ENCODE results near the gene CAPN7. TPM values are rescaled to one million over a fixed set of nuclear protein-coding genes. Genes with fewer than 3 reads are reported as not detected.

Gene CAPN7
- total RNA-seq, 2 experiments from 2014 or later: 25.0 to 27.0 TPM

GRCh38 chr3:15287565-15288330, 81.7 kb downstream of the CAPN7 start:
- peaks cover 59% of the 10 kb centered on the region for H3K4me1 Mint-ChIP-seq
- ChIA-PET POLR2A (no interaction called here), CTCF (interaction anchor here (1.0 to 2.6 kb wide), 6 partner anchors 10 to 92 kb away, joined by 3 to 8 read pairs (median 5); partner anchors contain the start of gene SH3BP5)
- H3K4me3 Mint-ChIP-seq: no peak overlapping the region
- H3K27me3 Mint-ChIP-seq: no peaks in the 10 kb centered on the region
- H3K36me3 Mint-ChIP-seq (ENCODE audit: low read depth): peaks cover 36% of the 10 kb centered on the region
- no peak for DNase-seq
- H3K9me3 Mint-ChIP-seq: peaks cover 6% of the 10 kb centered on the region
- H3K27ac Mint-ChIP-seq: no peak overlapping the region

GRCh38 chr3:15288331-15289035, 82.4 kb downstream of the CAPN7 start:
- ChIA-PET CTCF (interaction anchor here (0.6 to 2.6 kb wide), 5 partner anchors 9 to 91 kb away, joined by 3 to 8 read pairs (median 3); partner anchors contain the start of gene SH3BP5), POLR2A (no interaction called here)
- Mint-ChIP-seq H3K4me1 (peaks cover 66% of the 10 kb centered on the region), H3K27me3 (no peaks in the 10 kb centered on the region), H3K9me3 (peaks cover 6% of the 10 kb centered on the region), H3K27ac (no peak overlapping the region), H3K36me3 (ENCODE audit: low read depth) (peaks cover 41% of the 10 kb centered on the region), H3K4me3 (no peak overlapping the region)
- no peak for DNase-seq

GRCh38 chr3:15289661-15290060, 83.6 kb downstream of the CAPN7 start:
- peak overlapping the region; percentile 29 for H3K4me3 Mint-ChIP-seq
- peaks cover 48% of the 10 kb centered on the region for H3K36me3 Mint-ChIP-seq (ENCODE audit: low read depth)
- H3K9me3 Mint-ChIP-seq: peaks cover 6% of the 10 kb centered on the region
- H3K27me3 Mint-ChIP-seq: no peaks in the 10 kb centered on the region
- CTCF ChIA-PET: interaction anchor here (0.6 to 2.6 kb wide), 6 partner anchors 9 to 99 kb away, joined by 3 to 8 read pairs (median 6); no protein-coding TSS in a partner anchor
- POLR2A ChIA-PET: no interaction called here
- peak overlapping the region; percentile 77 for H3K27ac Mint-ChIP-seq
- no peak for DNase-seq
- peaks cover 66% of the 10 kb centered on the region for H3K4me1 Mint-ChIP-seq

- DNase-seq: no peak
- Mint-ChIP-seq H3K27me3 (no peaks in the 10 kb centered on the region), H3K4me3 (no peak overlapping the region), H3K9me3 (peaks cover 4% of the 10 kb centered on the region), H3K4me1 (peaks cover 76% of the 10 kb centered on the region), H3K27ac (peak overlapping the region; percentile 90), H3K36me3 (ENCODE audit: low read depth) (peaks cover 55% of the 10 kb centered on the region)
- POLR2A ChIA-PET: interaction anchor here (1.7 kb wide), 1 partner anchor 20 kb away, joined by 5 read pairs; no protein-coding TSS in a partner anchor
- CTCF ChIA-PET: interaction anchor here (0.8 to 2.6 kb wide), 7 partner anchors 9 to 39 kb away, joined by 3 to 9 read pairs (median 8); no protein-coding TSS in a partner anchor
These were observed 84.7 kb downstream of the CAPN7 start for GRCh38 chr3:15290736-15291135.

GRCh38 chr3:15291589-15292541, 85.8 kb downstream of the CAPN7 start:
- peaks cover 48% of the 10 kb centered on the region for H3K36me3 Mint-ChIP-seq (ENCODE audit: low read depth)
- H3K27me3 Mint-ChIP-seq: no peaks in the 10 kb centered on the region
- ChIA-PET POLR2A (interaction anchor here (1.7 kb wide), 1 partner anchor 19 kb away, joined by 5 read pairs; no protein-coding TSS in a partner anchor), CTCF (interaction anchor here (0.8 to 1.6 kb wide), 6 partner anchors 8 to 24 kb away, joined by 3 to 9 read pairs (median 4); no protein-coding TSS in a partner anchor)
- H3K9me3 Mint-ChIP-seq: peaks cover 4% of the 10 kb centered on the region
- DNase-seq: peak; percentile 86
- peak overlapping the region; percentile 66 for H3K4me3 Mint-ChIP-seq
- peak overlapping the region; percentile 90 for H3K27ac Mint-ChIP-seq
- peaks cover 79% of the 10 kb centered on the region for H3K4me1 Mint-ChIP-seq

- H3K9me3 Mint-ChIP-seq: peaks cover 4% of the 10 kb centered on the region
- no peaks in the 10 kb centered on the region for H3K27me3 Mint-ChIP-seq
- no peak for DNase-seq
- H3K36me3 Mint-ChIP-seq (ENCODE audit: low read depth): peaks cover 53% of the 10 kb centered on the region
- peaks cover 83% of the 10 kb centered on the region for H3K4me1 Mint-ChIP-seq
- peak overlapping the region; percentile 90 for H3K27ac Mint-ChIP-seq
- no peak overlapping the region for H3K4me3 Mint-ChIP-seq
- ChIA-PET CTCF (interaction anchor here (0.7 to 1.0 kb wide), 4 partner anchors 24 to 91 kb away, joined by 3 to 4 read pairs (median 4); no protein-coding TSS in a partner anchor), POLR2A (no interaction called here)
These were observed 86.9 kb downstream of the CAPN7 start for GRCh38 chr3:15292765-15293522.

GRCh38 chr3:15294929-15295328, 88.9 kb downstream of the CAPN7 start:
- H3K27ac Mint-ChIP-seq: no peak overlapping the region
- peaks cover 44% of the 10 kb centered on the region for H3K36me3 Mint-ChIP-seq (ENCODE audit: low read depth)
- H3K9me3 Mint-ChIP-seq: no peaks in the 10 kb centered on the region
- H3K4me3 Mint-ChIP-seq: no peak overlapping the region
- POLR2A ChIA-PET: no interaction called here
- H3K27me3 Mint-ChIP-seq: no peaks in the 10 kb centered on the region
- no peak for DNase-seq
- H3K4me1 Mint-ChIP-seq: peaks cover 72% of the 10 kb centered on the region
- CTCF ChIA-PET: interaction anchor here (0.6 to 1.6 kb wide), 8 partner anchors 10 to 40 kb away, joined by 3 to 5 read pairs (median 3); no protein-coding TSS in a partner anchor

GRCh38 chr3:15295506-15295905, 89.5 kb downstream of the CAPN7 start:
- Mint-ChIP-seq H3K4me1 (peaks cover 73% of the 10 kb centered on the region), H3K9me3 (no peaks in the 10 kb centered on the region), H3K27me3 (no peaks in the 10 kb centered on the region), H3K4me3 (no peak overlapping the region), H3K36me3 (ENCODE audit: low read depth) (peaks cover 47% of the 10 kb centered on the region), H3K27ac (peak overlapping the region; percentile 3)
- ChIA-PET POLR2A (no interaction called here), CTCF (interaction anchor here (0.9 to 1.6 kb wide), 5 partner anchors 14 to 36 kb away, joined by 3 to 4 read pairs (median 3); no protein-coding TSS in a partner anchor)
- DNase-seq: no peak

GRCh38 chr3:15297608-15298350, 91.7 kb downstream of the CAPN7 start:
- POLR2A ChIA-PET: no interaction called here
- CTCF ChIA-PET: interaction anchor here (0.6 to 1.8 kb wide), 4 partner anchors 9 to 35 kb away, joined by 3 to 4 read pairs (median 4); partner anchors contain the start of gene SH3BP5
- Mint-ChIP-seq H3K9me3 (no peaks in the 10 kb centered on the region), H3K4me1 (peaks cover 66% of the 10 kb centered on the region), H3K27me3 (no peaks in the 10 kb centered on the region), H3K27ac (no peak overlapping the region), H3K4me3 (no peak overlapping the region), H3K36me3 (ENCODE audit: low read depth) (peaks cover 67% of the 10 kb centered on the region)
- DNase-seq: no peak

- peaks cover 69% of the 10 kb centered on the region for H3K36me3 Mint-ChIP-seq (ENCODE audit: low read depth)
- no peak for DNase-seq
- H3K4me1 Mint-ChIP-seq: peaks cover 65% of the 10 kb centered on the region
- H3K27me3 Mint-ChIP-seq: no peaks in the 10 kb centered on the region
- no peak overlapping the region for H3K27ac Mint-ChIP-seq
- no peak overlapping the region for H3K4me3 Mint-ChIP-seq
- ChIA-PET CTCF (interaction anchor here (1.6 to 1.8 kb wide), 2 partner anchors 9 to 35 kb away, joined by 4 read pairs; partner anchors contain the start of gene SH3BP5), POLR2A (no interaction called here)
- H3K9me3 Mint-ChIP-seq: no peaks in the 10 kb centered on the region
These were observed 92.5 kb downstream of the CAPN7 start for GRCh38 chr3:15298504-15298903.

GRCh38 chr3:15299036-15299435, 93.0 kb downstream of the CAPN7 start:
- no peak overlapping the region for H3K4me3 Mint-ChIP-seq
- H3K27me3 Mint-ChIP-seq: no peaks in the 10 kb centered on the region
- H3K9me3 Mint-ChIP-seq: no peaks in the 10 kb centered on the region
- H3K4me1 Mint-ChIP-seq: peaks cover 68% of the 10 kb centered on the region
- ChIA-PET POLR2A (no interaction called here), CTCF (interaction anchor here (0.6 to 1.6 kb wide), 4 partner anchors 8 to 95 kb away, joined by 3 to 4 read pairs (median 3); partner anchors contain the start of gene SH3BP5)
- no peak overlapping the region for H3K27ac Mint-ChIP-seq
- peaks cover 72% of the 10 kb centered on the region for H3K36me3 Mint-ChIP-seq (ENCODE audit: low read depth)
- DNase-seq: no peak

Measured in activated CD4-positive, alpha-beta T cell treated with anti-CD3 and anti-CD28 coated beads, Interleukin-2, amount 10 ng/mL, durations not matched to agents 7 days and 5 days (primary cell).